ENCODE results near the gene RXRA.

- TF ChIP-seq MTA3 (IDR thresholded peaks at IDR 0.05; ENCODE audit: borderline replicate concordance, low read length) (no peak), SMC3 (IDR thresholded peaks at IDR 0.05; ENCODE audit: borderline replicate concordance, low read length) (no peak)
These were observed 18.6 kb downstream of the RXRA start for GRCh38 chr9:134344800-134345310.

Measured in GM12878 (cell line).